Activated naive CD8-positive, alpha-beta T cell treated with anti-CD3 and anti-CD28 coated beads for 36 hours (primary cell): ENCODE measurements around the gene CCDC107. TPM values are rescaled to one million over a fixed set of nuclear protein-coding genes. Genes with fewer than 3 reads are reported as not detected.

Experiments used
- DNase-seq: peaks from one replicate; pipeline ENCODE4 v3.0.0; 2021
- H3K27ac Mint-ChIP-seq: one replicate; pipeline ENCODE4 v1.8.0; 2022; ENCODE audit warnings: mild to moderate bottlenecking, moderate library complexity, mixed read lengths
- H3K27me3 Mint-ChIP-seq: one replicate; pipeline ENCODE4 v1.8.0; 2022; ENCODE audit warnings: mild to moderate bottlenecking, mixed read lengths
- H3K36me3 Mint-ChIP-seq: one replicate; pipeline ENCODE4 v1.8.0; 2021; ENCODE audit warnings: mild to moderate bottlenecking, mixed read lengths
- H3K4me1 Mint-ChIP-seq: one replicate; pipeline ENCODE4 v1.8.0; 2021; ENCODE audit warnings: mixed read lengths
- H3K4me3 Mint-ChIP-seq: one replicate; pipeline ENCODE4 v1.8.0; 2022; ENCODE audit warnings: mild to moderate bottlenecking, moderate library complexity, mixed read lengths
- H3K9me3 Mint-ChIP-seq: one replicate; pipeline ENCODE4 v1.8.0; 2022; ENCODE audit warnings: mixed read lengths
- total RNA-seq, 2 experiments: library from RNA; stranded (reverse); gene quantifications; one replicate each; pipeline ENCODE4 v1.2.3, GENCODE V29; 2021

CCDC107 gene
- total RNA-seq, 2 experiments from 2014 or later, result 8.2 to 9.4 TPM

GRCh38 chr9:35710818-35711500 lies 52.9 kb downstream of the CCDC107 start:
- Mint-ChIP-seq H3K27me3 (no peaks in the 10 kb centered on the region), H3K9me3 (no peaks in the 10 kb centered on the region), H3K36me3 (peaks cover 27% of the 10 kb centered on the region), H3K27ac (no peak overlapping the region), H3K4me1 (no peaks in the 10 kb centered on the region), H3K4me3 (no peak overlapping the region)
- DNase-seq, result no peak

Other genes with a start within 250 kb of the CCDC107 start
- gene RUSC2, start 168.2 kb upstream of the CCDC107 start, total RNA-seq, result 1 to 10 TPM; 2.2 to 2.4 TPM
- 10 to 100 TPM; 24.9 to 26.0 TPM for gene TESK1, start 53.0 kb upstream of the CCDC107 start, total RNA-seq
- 10 to 100 TPM; 11.4 to 11.5 TPM for gene CD72, start 39.9 kb upstream of the CCDC107 start, total RNA-seq
- 10 to 100 TPM; 67.7 to 69.4 TPM for gene SIT1, start 7.4 kb upstream of the CCDC107 start, total RNA-seq
- gene RMRP, start 273 bp upstream of the CCDC107 start, total RNA-seq, result over 10,000 TPM in 1 of 2 experiments, 1,000 to 10,000 TPM in 1; 8,498 to 10,099 TPM
- gene ARHGEF39, start 6.9 kb downstream of the CCDC107 start, total RNA-seq, result 10 to 100 TPM; 17.2 to 18.7 TPM
- gene CA9, start 15.6 kb downstream of the CCDC107 start, total RNA-seq, result 1 to 10 TPM; 1.5 to 2.7 TPM
- gene TPM2, start 31.6 kb downstream of the CCDC107 start, total RNA-seq, result 1 to 10 TPM; 3.3 to 4.6 TPM
- gene TLN1, start 73.9 kb downstream of the CCDC107 start, total RNA-seq, result 100 to 1,000 TPM; 158 to 169 TPM
- gene CREB3, start 74.4 kb downstream of the CCDC107 start, total RNA-seq, result 10 to 100 TPM; 23.7 to 24.5 TPM
- gene GBA2, start 90.9 kb downstream of the CCDC107 start, total RNA-seq, result 10 to 100 TPM; 22.6 to 24.2 TPM
- 10 to 100 TPM; 12.7 to 13.4 TPM for gene RGP1, start 91.0 kb downstream of the CCDC107 start, total RNA-seq
- gene MSMP, start 96.0 kb downstream of the CCDC107 start, total RNA-seq, result under 1 TPM in 1 of 2 experiments, not detected in 1; 0.94 TPM
- 1 to 10 TPM; 4.7 to 8.9 TPM for gene NPR2, start 133.3 kb downstream of the CCDC107 start, total RNA-seq
- gene SPAG8, start 154.0 kb downstream of the CCDC107 start, total RNA-seq, result 1 to 10 TPM in 1 of 2 experiments, under 1 TPM in 1; 0.68 to 1.0 TPM
- gene HINT2, start 156.8 kb downstream of the CCDC107 start, total RNA-seq, result 10 to 100 TPM; 65.0 to 70.1 TPM
- gene FAM221B, start 170.4 kb downstream of the CCDC107 start, total RNA-seq, result not detected
- 1 to 10 TPM; 2.8 to 3.1 TPM for gene TMEM8B, start 170.9 kb downstream of the CCDC107 start, total RNA-seq
- gene OR13J1, start 212.1 kb downstream of the CCDC107 start, total RNA-seq, result not detected
- not detected for gene HRCT1, start 247.9 kb downstream of the CCDC107 start, total RNA-seq